Daoy (cell line): ENCODE measurements around the gene SPDYE2B. TPM values are rescaled to one million over a fixed set of nuclear protein-coding genes. Genes with fewer than 3 reads are reported as not detected.

ENCODE experiments used
- total RNA-seq: library from RNA; depleted of rRNA; stranded (reverse); fragments of >200 nt; shearing (Covaris generic); gene quantifications from 2 replicates; pipeline ENCODE4 v1.2.3, GENCODE V29; 2014; rRNA removed

The SPDYE2B gene
- total RNA-seq, 1 experiment from 2014 or later, result not detected

Other genes starting within 250 kb of the SPDYE2B start
- 42.8 and 59.5 TPM in 2 replicates for gene ORAI2, start 216.7 kb upstream of the SPDYE2B start, total RNA-seq
- gene ALKBH4, start 185.5 kb upstream of the SPDYE2B start, total RNA-seq, result 34.6 and 66.4 TPM in 2 replicates
- gene LRWD1, start 185.3 kb upstream of the SPDYE2B start, total RNA-seq, result 112 and 165 TPM in 2 replicates
- 41.0 and 60.1 TPM in 2 replicates for gene POLR2J, start 171.4 kb upstream of the SPDYE2B start, total RNA-seq
- gene RASA4B, start 132.5 kb upstream of the SPDYE2B start, total RNA-seq, result 0.95 TPM in 1 of 2 replicates, not detected in the other
- 1.4 TPM in 1 of 2 replicates, not detected in the other for gene UPK3BL2, start 106.6 kb upstream of the SPDYE2B start, total RNA-seq
- not detected in 2 replicates for gene SPDYE2, start 99.1 kb upstream of the SPDYE2B start, total RNA-seq
- gene POLR2J3, start 77.7 kb upstream of the SPDYE2B start, total RNA-seq, result 6.5 and 13.9 TPM in 2 replicates
- gene RASA4, start 33.6 kb upstream of the SPDYE2B start, total RNA-seq, result 1.8 and 7.7 TPM in 2 replicates
- gene UPK3BL1, start 7.5 kb upstream of the SPDYE2B start, total RNA-seq, result 19.8 and 20.9 TPM in 2 replicates
- 0.27 and 1.4 TPM in 2 replicates for gene POLR2J2, start 21.3 kb downstream of the SPDYE2B start, total RNA-seq
- 16.3 and 18.4 TPM in 2 replicates for gene FAM185A, start 98.7 kb downstream of the SPDYE2B start, total RNA-seq